WTC11 (cell line): ENCODE measurements around the gene LYL1. TPM values are rescaled to one million over a fixed set of nuclear protein-coding genes. Genes with fewer than 3 reads are reported as not detected.

Experiments used
- ATAC-seq: fragments of 200-7000 bp; cut with Tn5 transposase; 2 replicates; pipeline ENCODE4 v1.10.0; 2021; ENCODE audit warnings: mild to moderate bottlenecking, moderate library complexity
- CTCF ChIA-PET: fragments of 300-600 bp; sonication (Branson Sonifier 250); formaldehyde crosslinking; loops from one replicate; lab custom pipeline; 2021; ENCODE audit warnings: antibody characterized with exemption; lab: Charles Lee
- POLR2A ChIA-PET: fragments of 350-600 bp; sonication (Branson Sonifier 250); formaldehyde crosslinking; loops from one replicate; lab custom pipeline; 2021; ENCODE audit warnings: antibody characterized with exemption; lab: Charles Lee
- DNase-seq: peaks from one replicate; pipeline ENCODE4 v3.0.0; 2021; ENCODE audit warnings: low spot score
- H3K27ac Mint-ChIP-seq: 2 replicates; pipeline ENCODE4 v1.8.0; 2021; ENCODE audit warnings: mixed read lengths
- H3K27me3 Mint-ChIP-seq: 2 replicates; pipeline ENCODE4 v1.8.0; 2021; ENCODE audit warnings: low read depth, mild to moderate bottlenecking, moderate library complexity, mixed read lengths
- H3K36me3 Mint-ChIP-seq: 2 replicates; pipeline ENCODE4 v1.8.0; 2021; ENCODE audit warnings: mixed read lengths
- H3K4me1 Mint-ChIP-seq: 2 replicates; pipeline ENCODE4 v1.8.0; 2022; ENCODE audit warnings: mixed read lengths
- H3K4me3 Mint-ChIP-seq: 2 replicates; pipeline ENCODE4 v1.8.0; 2021; ENCODE audit warnings: mild to moderate bottlenecking, moderate library complexity, mixed read lengths
- H3K9me3 Mint-ChIP-seq: 2 replicates; pipeline ENCODE4 v1.8.0; 2021; ENCODE audit warnings: mixed read lengths
- GABPB1 ChIP-seq: sonication (generic); formaldehyde crosslinking; IDR thresholded peaks from 2 replicates; pipeline ENCODE4 v1.8.1; 2023; ENCODE audit warnings: mild to moderate bottlenecking, missing genetic modification reagents
- GTF2I ChIP-seq: fragments of 250-450 bp; sonication (Bioruptor Pico); conservative IDR thresholded peaks from 2 replicates; pipeline ENCODE4 v1.4.0; 2021; ENCODE audit warnings: mild to moderate bottlenecking
- JUN ChIP-seq: sonication (generic); formaldehyde crosslinking; IDR thresholded peaks from 2 replicates; pipeline ENCODE4 v1.8.0; 2023; ENCODE audit warnings: mild to moderate bottlenecking, missing genetic modification reagents
- KAT7 ChIP-seq: sonication (generic); formaldehyde crosslinking; IDR thresholded peaks from 2 replicates; pipeline ENCODE4 v1.8.1; 2023; ENCODE audit warnings: missing genetic modification reagents, mild to moderate bottlenecking, borderline replicate concordance
- NFATC4 ChIP-seq: fragments of 250-450 bp; sonication (Bioruptor Pico); IDR thresholded peaks from 2 replicates; pipeline ENCODE4 v1.9.0; 2021; ENCODE audit warnings: mild to moderate bottlenecking
- NFE2L1 ChIP-seq: sonication (generic); formaldehyde crosslinking; IDR thresholded peaks from 2 replicates; pipeline ENCODE4 v1.8.1; 2023; ENCODE audit warnings: missing genetic modification reagents
- NFYB ChIP-seq: sonication (generic); formaldehyde crosslinking; conservative IDR thresholded peaks from 2 replicates; pipeline ENCODE4 v1.8.0; 2022; ENCODE audit warnings: low read depth, missing genetic modification reagents
- ZBTB21 ChIP-seq: sonication (generic); formaldehyde crosslinking; IDR thresholded peaks from 2 replicates; pipeline ENCODE4 v1.8.1; 2023; ENCODE audit warnings: mild to moderate bottlenecking, missing genetic modification reagents, borderline replicate concordance
- ZNF138 ChIP-seq: sonication (generic); formaldehyde crosslinking; conservative IDR thresholded peaks from 2 replicates; pipeline ENCODE4 v1.8.1; 2022; ENCODE audit warnings: mild to moderate bottlenecking, moderate library complexity, missing genetic modification reagents
- ZNF219 ChIP-seq: sonication (generic); formaldehyde crosslinking; IDR thresholded peaks from 2 replicates; pipeline ENCODE4 v1.8.0; 2023; ENCODE audit warnings: missing genetic modification reagents, mild to moderate bottlenecking, borderline replicate concordance
- ZNF423 ChIP-seq: fragments of 250-450 bp; sonication (Bioruptor Pico); IDR thresholded peaks from 2 replicates; pipeline ENCODE4 v2.1.2; 2022; ENCODE audit warnings: mild to moderate bottlenecking, moderate library complexity
- total RNA-seq: library from RNA; stranded (reverse); gene quantifications from 3 replicates; pipeline ENCODE4 v1.2.3, GENCODE V29; 2021
- TF ChIP-seq, protein P1 (sequence below): sonication (generic); formaldehyde crosslinking; IDR thresholded peaks from 2 replicates; pipeline ENCODE4 v1.8.0; 2022; ENCODE audit warnings: missing genetic modification reagents
- TF ChIP-seq, protein P2 (sequence below): sonication (generic); formaldehyde crosslinking; IDR thresholded peaks from 2 replicates; pipeline ENCODE4 v1.8.1; 2023; ENCODE audit warnings: mild to moderate bottlenecking, moderate library complexity, missing genetic modification reagents
- TF ChIP-seq, protein P3 (sequence below): sonication (generic); formaldehyde crosslinking; conservative IDR thresholded peaks from 2 replicates; pipeline ENCODE4 v1.8.1; 2023; ENCODE audit warnings: mild to moderate bottlenecking, low read depth, missing genetic modification reagents, moderate library complexity
- TF ChIP-seq, protein P4 (sequence below): fragments of 200-600 bp; IDR thresholded peaks from 2 replicates; pipeline ENCODE4 v1.8.0; 2022; ENCODE audit warnings: antibody characterized with exemption
- TF ChIP-seq, protein P5 (sequence below): sonication (generic); formaldehyde crosslinking; IDR thresholded peaks from 2 replicates; pipeline ENCODE4 v1.8.1; 2023; ENCODE audit warnings: mild to moderate bottlenecking, missing genetic modification reagents, moderate library complexity

The LYL1 gene
- total RNA-seq, 1 experiment from 2014 or later, result 1.2 TPM

DNA sequence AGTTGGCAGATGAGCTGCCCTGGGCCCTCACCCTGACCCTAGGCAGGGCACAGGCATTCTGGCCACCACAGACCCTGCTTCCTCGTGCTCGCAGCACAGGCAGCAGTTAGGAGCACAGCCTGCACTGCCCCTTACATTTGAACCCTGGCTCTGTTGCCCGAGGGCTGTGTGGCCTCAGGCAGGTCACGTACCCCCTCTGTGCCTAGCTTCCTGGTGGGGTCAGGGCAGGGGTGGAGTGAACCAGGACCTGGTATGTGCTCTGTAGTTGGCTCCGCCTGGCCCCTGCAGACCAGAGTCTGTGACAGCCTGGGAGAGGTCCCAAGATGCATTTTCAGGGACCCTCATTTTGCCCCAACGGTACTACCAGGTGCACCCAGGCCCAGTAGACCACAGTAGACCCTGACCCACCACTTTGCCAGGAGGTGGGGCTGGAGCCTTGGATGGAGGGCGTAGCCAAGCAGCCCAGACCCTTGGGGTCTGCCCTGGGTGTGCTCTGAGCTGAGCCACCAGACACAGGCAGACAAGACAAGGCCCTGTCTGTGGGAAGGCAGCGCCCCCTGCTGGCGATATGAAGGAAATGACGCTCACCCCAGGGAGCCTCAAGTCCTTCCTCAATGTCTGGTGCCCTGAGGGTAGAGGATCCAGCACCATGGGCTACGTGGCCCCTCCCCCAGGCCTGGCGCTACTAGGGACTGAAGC, 9.1 kb downstream of the LYL1 start:
- peaks cover 39% of the 10 kb centered on the region for H3K4me1 Mint-ChIP-seq
- ATAC-seq, result peak; percentile 41
- CTCF ChIA-PET, result interaction anchor here (0.5 to 9.2 kb wide), 40 partner anchors 8 to 269 kb away, joined by 3 to 276 read pairs (median 6); partner anchors contain the start of genes DAND5, IER2, NACC1 and STX10
- TF ChIP-seq, protein P1, sequence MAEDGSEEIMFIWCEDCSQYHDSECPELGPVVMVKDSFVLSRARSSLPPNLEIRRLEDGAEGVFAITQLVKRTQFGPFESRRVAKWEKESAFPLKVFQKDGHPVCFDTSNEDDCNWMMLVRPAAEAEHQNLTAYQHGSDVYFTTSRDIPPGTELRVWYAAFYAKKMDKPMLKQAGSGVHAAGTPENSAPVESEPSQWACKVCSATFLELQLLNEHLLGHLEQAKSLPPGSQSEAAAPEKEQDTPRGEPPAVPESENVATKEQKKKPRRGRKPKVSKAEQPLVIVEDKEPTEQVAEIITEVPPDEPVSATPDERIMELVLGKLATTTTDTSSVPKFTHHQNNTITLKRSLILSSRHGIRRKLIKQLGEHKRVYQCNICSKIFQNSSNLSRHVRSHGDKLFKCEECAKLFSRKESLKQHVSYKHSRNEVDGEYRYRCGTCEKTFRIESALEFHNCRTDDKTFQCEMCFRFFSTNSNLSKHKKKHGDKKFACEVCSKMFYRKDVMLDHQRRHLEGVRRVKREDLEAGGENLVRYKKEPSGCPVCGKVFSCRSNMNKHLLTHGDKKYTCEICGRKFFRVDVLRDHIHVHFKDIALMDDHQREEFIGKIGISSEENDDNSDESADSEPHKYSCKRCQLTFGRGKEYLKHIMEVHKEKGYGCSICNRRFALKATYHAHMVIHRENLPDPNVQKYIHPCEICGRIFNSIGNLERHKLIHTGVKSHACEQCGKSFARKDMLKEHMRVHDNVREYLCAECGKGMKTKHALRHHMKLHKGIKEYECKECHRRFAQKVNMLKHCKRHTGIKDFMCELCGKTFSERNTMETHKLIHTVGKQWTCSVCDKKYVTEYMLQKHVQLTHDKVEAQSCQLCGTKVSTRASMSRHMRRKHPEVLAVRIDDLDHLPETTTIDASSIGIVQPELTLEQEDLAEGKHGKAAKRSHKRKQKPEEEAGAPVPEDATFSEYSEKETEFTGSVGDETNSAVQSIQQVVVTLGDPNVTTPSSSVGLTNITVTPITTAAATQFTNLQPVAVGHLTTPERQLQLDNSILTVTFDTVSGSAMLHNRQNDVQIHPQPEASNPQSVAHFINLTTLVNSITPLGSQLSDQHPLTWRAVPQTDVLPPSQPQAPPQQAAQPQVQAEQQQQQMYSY, result no peak
- TF ChIP-seq NFE2L1, result no peak
- no peak for TF ChIP-seq JUN (CRISPR knock-in tag)
- no peak for TF ChIP-seq KAT7 (CRISPR knock-in tag)
- TF ChIP-seq NFYB (CRISPR knock-in tag), result no peak
- TF ChIP-seq NFATC4 (CRISPR knock-in tag), result no peak
- 0 out of 2 replicates have a peak, but pooled peaks have one; percentile 33 for TF ChIP-seq GTF2I (CRISPR knock-in tag)
- no peak for TF ChIP-seq ZNF138 (CRISPR knock-in tag)
- TF ChIP-seq, protein P2, sequence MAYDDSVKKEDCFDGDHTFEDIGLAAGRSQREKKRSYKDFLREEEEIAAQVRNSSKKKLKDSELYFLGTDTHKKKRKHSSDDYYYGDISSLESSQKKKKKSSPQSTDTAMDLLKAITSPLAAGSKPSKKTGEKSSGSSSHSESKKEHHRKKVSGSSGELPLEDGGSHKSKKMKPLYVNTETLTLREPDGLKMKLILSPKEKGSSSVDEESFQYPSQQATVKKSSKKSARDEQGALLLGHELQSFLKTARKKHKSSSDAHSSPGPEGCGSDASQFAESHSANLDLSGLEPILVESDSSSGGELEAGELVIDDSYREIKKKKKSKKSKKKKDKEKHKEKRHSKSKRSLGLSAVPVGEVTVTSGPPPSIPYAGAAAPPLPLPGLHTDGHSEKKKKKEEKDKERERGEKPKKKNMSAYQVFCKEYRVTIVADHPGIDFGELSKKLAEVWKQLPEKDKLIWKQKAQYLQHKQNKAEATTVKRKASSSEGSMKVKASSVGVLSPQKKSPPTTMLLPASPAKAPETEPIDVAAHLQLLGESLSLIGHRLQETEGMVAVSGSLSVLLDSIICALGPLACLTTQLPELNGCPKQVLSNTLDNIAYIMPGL (CRISPR knock-in tag), result peak; percentile 43; the same call in 1 of the 2 replicates
- TF ChIP-seq ZNF219, result no peak
- TF ChIP-seq ZBTB21 (CRISPR knock-in tag), result 0 out of 2 replicates have a peak, but pooled peaks have one; percentile 38
- TF ChIP-seq, protein P3, sequence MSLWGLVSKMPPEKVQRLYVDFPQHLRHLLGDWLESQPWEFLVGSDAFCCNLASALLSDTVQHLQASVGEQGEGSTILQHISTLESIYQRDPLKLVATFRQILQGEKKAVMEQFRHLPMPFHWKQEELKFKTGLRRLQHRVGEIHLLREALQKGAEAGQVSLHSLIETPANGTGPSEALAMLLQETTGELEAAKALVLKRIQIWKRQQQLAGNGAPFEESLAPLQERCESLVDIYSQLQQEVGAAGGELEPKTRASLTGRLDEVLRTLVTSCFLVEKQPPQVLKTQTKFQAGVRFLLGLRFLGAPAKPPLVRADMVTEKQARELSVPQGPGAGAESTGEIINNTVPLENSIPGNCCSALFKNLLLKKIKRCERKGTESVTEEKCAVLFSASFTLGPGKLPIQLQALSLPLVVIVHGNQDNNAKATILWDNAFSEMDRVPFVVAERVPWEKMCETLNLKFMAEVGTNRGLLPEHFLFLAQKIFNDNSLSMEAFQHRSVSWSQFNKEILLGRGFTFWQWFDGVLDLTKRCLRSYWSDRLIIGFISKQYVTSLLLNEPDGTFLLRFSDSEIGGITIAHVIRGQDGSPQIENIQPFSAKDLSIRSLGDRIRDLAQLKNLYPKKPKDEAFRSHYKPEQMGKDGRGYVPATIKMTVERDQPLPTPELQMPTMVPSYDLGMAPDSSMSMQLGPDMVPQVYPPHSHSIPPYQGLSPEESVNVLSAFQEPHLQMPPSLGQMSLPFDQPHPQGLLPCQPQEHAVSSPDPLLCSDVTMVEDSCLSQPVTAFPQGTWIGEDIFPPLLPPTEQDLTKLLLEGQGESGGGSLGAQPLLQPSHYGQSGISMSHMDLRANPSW (CRISPR knock-in tag), result no peak
- TF ChIP-seq, protein P4, sequence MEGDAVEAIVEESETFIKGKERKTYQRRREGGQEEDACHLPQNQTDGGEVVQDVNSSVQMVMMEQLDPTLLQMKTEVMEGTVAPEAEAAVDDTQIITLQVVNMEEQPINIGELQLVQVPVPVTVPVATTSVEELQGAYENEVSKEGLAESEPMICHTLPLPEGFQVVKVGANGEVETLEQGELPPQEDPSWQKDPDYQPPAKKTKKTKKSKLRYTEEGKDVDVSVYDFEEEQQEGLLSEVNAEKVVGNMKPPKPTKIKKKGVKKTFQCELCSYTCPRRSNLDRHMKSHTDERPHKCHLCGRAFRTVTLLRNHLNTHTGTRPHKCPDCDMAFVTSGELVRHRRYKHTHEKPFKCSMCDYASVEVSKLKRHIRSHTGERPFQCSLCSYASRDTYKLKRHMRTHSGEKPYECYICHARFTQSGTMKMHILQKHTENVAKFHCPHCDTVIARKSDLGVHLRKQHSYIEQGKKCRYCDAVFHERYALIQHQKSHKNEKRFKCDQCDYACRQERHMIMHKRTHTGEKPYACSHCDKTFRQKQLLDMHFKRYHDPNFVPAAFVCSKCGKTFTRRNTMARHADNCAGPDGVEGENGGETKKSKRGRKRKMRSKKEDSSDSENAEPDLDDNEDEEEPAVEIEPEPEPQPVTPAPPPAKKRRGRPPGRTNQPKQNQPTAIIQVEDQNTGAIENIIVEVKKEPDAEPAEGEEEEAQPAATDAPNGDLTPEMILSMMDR, result peak; percentile 100
- TF ChIP-seq ZNF423 (CRISPR knock-in tag), result 0 out of 2 replicates have a peak, but pooled peaks have one; percentile 6
- no peak for TF ChIP-seq GABPB1 (CRISPR knock-in tag)
- TF ChIP-seq, protein P5, sequence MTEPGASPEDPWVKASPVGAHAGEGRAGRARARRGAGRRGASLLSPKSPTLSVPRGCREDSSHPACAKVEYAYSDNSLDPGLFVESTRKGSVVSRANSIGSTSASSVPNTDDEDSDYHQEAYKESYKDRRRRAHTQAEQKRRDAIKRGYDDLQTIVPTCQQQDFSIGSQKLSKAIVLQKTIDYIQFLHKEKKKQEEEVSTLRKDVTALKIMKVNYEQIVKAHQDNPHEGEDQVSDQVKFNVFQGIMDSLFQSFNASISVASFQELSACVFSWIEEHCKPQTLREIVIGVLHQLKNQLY (CRISPR knock-in tag), result 0 out of 2 replicates have a peak, but pooled peaks have one; percentile 48
- DNase-seq, result peak; percentile 84
- no peaks in the 10 kb centered on the region for H3K9me3 Mint-ChIP-seq
- H3K27ac Mint-ChIP-seq, result no peak overlapping the region
- H3K27me3 Mint-ChIP-seq, result peaks cover 52% of the 10 kb centered on the region
- no peak overlapping the region; the same call in 1 of the 2 replicates for H3K4me3 Mint-ChIP-seq
- POLR2A ChIA-PET, result interaction anchor here (0.6 to 1.6 kb wide), 7 partner anchors 11 to 203 kb away, joined by 3 to 5 read pairs (median 3); partner anchors contain the start of gene GCDH
- H3K36me3 Mint-ChIP-seq, result no peaks in the 10 kb centered on the region
